Measurements from ENCODE around the gene ADCY3. TPM values are rescaled to one million over a fixed set of nuclear protein-coding genes. Genes with fewer than 3 reads are reported as not detected.

Gene ADCY3
- total RNA-seq, 1 experiment from 2014 or later: 39.5 TPM

- Histone ChIP-seq H2AK5ac (ENCODE audit: insufficient read length, low read length) (no peak overlapping the region), H3K9ac (ENCODE audit: extremely low read depth, insufficient read length, low read length) (no peak overlapping the region), H3K14ac (ENCODE audit: insufficient read depth, low read length) (no peak overlapping the region), H4K91ac (ENCODE audit: insufficient read length, low read depth, low read length) (no peak overlapping the region), H3K4ac (ENCODE audit: low read depth, low read length) (no peak overlapping the region), H3K79me1 (ENCODE audit: insufficient read depth, low read depth, low read length, poor library complexity, severe bottlenecking) (no peaks in the 10 kb centered on the region), H3K23me2 (ENCODE audit: insufficient read length, low read depth, low read length, poor library complexity, severe bottlenecking) (no peaks in the 10 kb centered on the region), H4K8ac (replicated peaks; ENCODE audit: insufficient read length, low read depth, low read length) (no peak overlapping the region), H2AFZ (ENCODE audit: low read length) (no peak overlapping the region), H3T11ph (ENCODE audit: low read length) (no peak overlapping the region), H3K4me1 (ENCODE audit: insufficient read depth, low read length) (no peaks in the 10 kb centered on the region), H3K9me3 (ENCODE audit: control insufficient read depth, low read depth, low read length) (peaks cover 8% of the 10 kb centered on the region), H4K5ac (ENCODE audit: insufficient read length, low read depth, low read length) (no peak overlapping the region), H2BK5ac (ENCODE audit: insufficient read length, low read length) (no peak overlapping the region), H3K27ac (ENCODE audit: insufficient read length, low read depth, low read length) (no peak overlapping the region), H3K27me3 (ENCODE audit: insufficient read depth, low read length) (no peaks in the 10 kb centered on the region), H3K79me2 (ENCODE audit: insufficient read depth, low read length) (no peaks in the 10 kb centered on the region), H4K20me1 (ENCODE audit: control insufficient read depth, insufficient read depth, insufficient read length) (no peaks in the 10 kb centered on the region), H3K18ac (ENCODE audit: insufficient read length, low read depth, low read length) (no peak overlapping the region), H3K56ac (ENCODE audit: insufficient read length, low read depth, low read length) (no peak overlapping the region), H2BK15ac (ENCODE audit: low read depth, low read length) (no peak overlapping the region), H2BK20ac (ENCODE audit: low read depth, low read length, poor library complexity, severe bottlenecking) (no peak overlapping the region), H3K4me2 (ENCODE audit: insufficient read depth, insufficient read length, low read length) (no peak overlapping the region), H2BK120ac (ENCODE audit: low read depth, low read length, poor library complexity, severe bottlenecking) (no peak overlapping the region), H3K23ac (ENCODE audit: insufficient read length, low read depth, low read length) (no peak overlapping the region), H2BK12ac (ENCODE audit: insufficient read length, low read depth, low read length) (no peak overlapping the region)
- Mint-ChIP-seq H3K9me3 (peaks cover 15 to 19% of the 10 kb centered on the region in 2 experiments), H3K4me3 (no peak overlapping the region), H3K27me3 (ENCODE audit: low read depth) (no peaks in the 10 kb centered on the region), H3K36me3 (ENCODE audit: insufficient read depth in 1 of 3, low read depth in 3 of 3) (peaks cover 16 to 23% (median 16%) of the 10 kb centered on the region in 3 experiments; a peak in 6 of 7 replicates), H3K4me1 (no peaks in the 10 kb centered on the region), H3K27ac (no peak overlapping the region)
- no peak for DNase-seq
- no CpG with 5 or more reads among the region's 13 CpGs for WGBS (ENCODE audit: extremely low coverage, insufficient read length, low lambda C conversion rate)
- TF ChIP-seq, protein P1, sequence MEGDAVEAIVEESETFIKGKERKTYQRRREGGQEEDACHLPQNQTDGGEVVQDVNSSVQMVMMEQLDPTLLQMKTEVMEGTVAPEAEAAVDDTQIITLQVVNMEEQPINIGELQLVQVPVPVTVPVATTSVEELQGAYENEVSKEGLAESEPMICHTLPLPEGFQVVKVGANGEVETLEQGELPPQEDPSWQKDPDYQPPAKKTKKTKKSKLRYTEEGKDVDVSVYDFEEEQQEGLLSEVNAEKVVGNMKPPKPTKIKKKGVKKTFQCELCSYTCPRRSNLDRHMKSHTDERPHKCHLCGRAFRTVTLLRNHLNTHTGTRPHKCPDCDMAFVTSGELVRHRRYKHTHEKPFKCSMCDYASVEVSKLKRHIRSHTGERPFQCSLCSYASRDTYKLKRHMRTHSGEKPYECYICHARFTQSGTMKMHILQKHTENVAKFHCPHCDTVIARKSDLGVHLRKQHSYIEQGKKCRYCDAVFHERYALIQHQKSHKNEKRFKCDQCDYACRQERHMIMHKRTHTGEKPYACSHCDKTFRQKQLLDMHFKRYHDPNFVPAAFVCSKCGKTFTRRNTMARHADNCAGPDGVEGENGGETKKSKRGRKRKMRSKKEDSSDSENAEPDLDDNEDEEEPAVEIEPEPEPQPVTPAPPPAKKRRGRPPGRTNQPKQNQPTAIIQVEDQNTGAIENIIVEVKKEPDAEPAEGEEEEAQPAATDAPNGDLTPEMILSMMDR (conservative IDR thresholded peaks at IDR 0.05): no peak
Measured at GRCh38 chr2:24852026-24852425, 68.0 kb downstream of the ADCY3 start.

Data from H9 (cell line).